NCI-H82 treated with DMSO at 0.1 percent for 48 hours (cell line): ENCODE data around the gene ARHGEF7.

Source experiments
- DNase-seq: peaks from one replicate; lab custom pipeline; 2025; ENCODE audit not compliant: unreplicated experiment; lab: John Stamatoyannopoulos, UW

The ARHGEF7 gene

DNA sequence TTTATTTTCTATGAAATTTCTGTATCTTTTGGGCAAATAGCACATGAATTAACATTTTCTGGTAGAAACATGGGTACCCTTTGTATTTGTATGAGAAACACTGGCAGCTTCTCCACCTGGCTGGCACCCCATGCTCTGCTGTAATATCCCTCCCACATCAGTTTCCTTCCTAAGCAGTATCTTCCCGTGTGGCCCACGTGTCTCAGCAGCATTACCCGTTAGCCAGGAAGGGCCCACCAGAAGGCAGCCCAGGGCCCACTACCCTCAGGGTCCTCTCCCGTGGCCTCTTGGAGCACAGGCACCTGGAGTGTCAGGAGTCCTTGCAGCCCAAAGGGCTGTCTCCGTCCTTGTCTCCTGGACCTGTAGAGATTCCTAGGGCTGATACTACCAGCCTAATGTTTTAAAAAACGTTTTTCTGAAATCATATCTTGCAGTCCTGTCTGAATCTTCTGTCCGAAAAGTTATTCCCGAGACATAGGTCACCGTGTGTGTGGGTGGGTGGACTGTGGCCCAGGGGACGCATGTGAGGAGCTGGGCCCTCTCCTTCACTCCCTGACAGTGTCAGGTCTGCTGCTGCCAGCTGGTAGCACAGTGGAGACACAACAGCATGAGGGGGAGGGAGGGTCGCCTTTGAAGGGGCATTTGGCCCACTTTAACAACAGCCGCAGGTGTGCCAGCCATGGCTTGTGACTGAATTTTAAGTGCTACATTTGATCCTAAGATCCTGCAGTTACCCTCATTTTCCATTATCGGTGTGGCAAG is 183.3 kb downstream of the ARHGEF7 start:
- DNase-seq, result no peak

DNA sequence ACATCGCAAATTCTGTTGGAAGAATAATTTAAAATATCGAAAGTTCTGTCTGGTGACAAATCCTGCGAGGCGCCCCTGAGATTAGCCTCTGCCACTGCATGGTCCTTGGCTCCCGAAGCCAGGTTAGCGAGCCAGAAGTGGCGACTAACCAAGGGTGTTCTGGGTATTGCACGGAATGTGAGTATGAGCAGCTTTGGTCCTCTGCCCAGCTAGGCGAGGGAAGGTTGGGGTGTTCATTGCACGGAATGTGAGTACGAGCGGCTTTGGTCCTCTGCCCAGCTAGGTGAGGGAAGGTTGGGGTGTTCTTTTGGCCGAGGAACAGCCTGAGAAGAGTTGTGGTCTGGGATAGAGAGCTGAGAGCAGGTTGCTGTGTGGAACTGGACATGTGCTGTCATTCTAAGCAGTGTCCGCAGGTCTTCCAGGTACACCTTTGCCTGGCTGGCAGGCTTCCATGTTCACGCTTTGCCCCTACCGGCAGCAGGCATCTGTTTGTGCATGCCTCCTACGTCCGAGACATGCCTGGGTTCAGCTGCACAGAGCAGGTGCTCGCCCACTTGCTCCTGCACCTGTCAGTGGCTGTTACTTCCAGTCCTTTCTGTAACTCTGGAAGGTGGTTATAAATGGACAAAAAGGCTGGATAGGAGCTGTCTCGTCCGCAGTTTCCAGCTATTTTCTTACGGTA is 187.1 kb downstream of the ARHGEF7 start:
- no peak for DNase-seq

DNA sequence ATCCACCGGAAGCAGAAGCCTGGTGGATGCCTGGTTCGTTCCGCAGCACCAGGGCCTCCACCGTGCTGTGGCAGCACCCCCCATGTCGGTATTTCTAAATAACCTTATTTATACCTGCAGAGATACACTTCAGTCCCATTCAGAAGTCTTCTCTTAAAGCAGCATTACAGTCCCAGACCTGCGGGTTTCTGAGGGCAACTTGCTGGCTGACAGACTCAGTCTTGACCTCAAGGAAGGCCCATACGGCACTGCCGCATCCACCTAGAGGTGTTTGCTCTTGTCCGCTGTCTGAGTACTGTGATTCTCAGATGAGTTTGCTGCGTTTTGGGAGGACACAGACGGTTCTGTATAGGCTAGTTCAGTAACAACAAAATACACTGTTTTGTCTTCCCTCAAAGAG is 188.4 kb downstream of the ARHGEF7 start:
- no peak for DNase-seq

DNA sequence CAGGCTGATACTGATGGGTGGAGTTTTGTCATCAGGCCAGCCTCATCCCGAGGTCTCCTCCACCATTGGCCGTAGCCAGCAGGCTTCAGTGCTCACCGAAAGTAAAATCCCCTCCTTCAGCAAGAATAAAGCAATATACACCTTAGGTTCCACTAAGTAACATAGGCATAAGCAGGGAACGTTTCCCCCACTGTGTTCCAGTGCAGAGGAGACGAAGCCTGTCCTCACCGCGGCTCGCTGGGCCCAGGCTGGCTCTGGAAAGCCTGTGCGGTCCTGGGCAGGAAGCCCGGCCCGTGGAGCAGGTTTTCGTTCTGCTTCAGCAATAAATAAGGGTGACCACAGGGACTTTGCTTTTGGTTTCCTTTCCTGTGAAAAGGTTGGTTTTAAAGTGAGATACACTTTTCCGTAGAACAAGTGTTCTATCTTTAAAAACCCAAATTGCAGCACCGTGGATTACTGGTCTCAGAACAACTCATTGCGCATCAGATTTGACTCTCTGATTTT is 189.0 kb downstream of the ARHGEF7 start:
- DNase-seq, result no peak

DNA sequence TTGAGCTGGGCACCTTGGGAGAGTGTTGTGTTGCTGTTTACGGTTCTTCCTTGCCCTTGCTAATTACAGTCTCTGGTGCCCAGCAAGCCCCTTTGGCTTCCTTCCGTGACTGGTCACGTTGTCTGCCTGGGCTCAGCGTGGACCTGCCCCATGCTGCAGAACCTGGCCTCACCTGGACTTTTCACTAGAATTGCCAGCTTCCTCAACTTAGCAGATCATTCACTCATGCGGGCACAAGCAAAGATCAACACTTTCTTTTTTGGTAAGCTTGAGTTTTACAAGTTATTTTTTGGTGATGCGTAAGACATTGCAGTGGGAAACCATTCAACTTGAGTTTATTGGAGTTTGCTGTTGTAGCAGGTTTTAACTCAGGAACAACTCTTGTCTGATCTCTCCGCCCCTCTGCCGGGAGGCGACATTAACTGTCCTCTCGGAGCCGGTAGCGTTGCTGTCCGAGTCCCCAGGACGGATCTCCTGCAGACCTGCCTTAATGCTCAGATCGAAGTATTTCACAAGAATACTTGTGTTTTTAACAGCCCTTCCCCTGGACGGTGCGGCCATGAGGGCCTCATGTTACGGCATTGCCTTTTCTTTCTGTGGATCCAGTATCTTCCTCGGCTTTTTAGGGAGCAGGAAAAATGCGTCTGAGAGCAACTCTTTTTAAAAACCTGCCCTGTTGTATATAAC is 189.6 kb downstream of the ARHGEF7 start:
- DNase-seq, result no peak

DNA sequence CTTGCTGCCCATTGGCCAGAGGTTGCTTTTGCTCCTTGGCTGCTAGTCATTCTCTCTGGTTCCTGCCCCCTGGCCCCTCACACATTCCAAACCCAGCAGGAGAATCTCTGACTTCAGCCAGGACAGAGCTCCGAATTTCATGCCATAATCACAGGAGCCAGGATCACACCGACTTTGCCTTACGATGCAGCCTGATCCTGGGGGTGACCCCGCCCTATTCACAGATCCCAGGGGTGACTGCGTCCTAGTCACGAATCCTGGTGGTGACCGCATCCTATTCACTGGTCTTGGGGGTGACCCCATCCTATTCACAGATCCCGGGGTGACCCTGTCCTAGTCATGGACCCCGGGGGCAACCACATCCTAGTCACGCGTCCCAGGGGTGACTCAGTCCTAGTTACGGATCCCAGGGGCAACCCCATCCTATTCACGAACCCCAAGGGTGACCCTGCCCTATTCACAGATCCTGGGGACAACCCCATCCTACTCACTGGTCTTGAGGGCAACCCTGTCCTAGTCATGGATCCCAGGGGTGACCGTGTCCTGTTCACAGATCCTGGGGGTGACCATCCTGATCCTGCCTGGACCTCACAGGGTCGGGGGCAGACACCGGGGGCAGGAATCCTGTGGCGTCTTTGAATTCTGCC is 198.0 kb downstream of the ARHGEF7 start:
- DNase-seq, result no peak

DNA sequence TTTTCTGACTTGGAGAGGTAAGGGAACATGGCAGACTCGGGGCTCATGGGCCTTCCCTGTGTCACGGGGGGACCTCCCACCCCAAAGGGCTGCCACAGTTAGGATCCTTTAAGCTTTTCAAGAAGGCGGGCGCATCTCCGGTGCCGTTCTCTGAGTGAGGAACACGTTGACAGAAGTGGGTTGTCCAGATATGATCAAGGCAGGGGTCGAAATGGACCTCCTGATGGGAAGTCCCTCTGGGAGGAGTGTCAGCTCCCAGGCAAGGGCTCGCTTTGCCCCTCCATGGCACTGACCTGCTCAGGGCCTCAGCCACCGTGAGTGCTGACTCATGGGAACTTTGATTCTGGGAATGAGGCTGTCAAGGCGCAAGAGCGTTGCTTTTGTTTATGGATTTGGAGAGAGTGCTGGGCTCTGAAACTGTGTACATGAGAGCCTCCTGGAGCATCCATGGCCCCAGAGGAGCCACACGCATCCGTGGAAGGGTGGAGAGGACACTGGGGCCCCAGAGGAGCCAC is 198.9 kb downstream of the ARHGEF7 start:
- no peak for DNase-seq

DNA sequence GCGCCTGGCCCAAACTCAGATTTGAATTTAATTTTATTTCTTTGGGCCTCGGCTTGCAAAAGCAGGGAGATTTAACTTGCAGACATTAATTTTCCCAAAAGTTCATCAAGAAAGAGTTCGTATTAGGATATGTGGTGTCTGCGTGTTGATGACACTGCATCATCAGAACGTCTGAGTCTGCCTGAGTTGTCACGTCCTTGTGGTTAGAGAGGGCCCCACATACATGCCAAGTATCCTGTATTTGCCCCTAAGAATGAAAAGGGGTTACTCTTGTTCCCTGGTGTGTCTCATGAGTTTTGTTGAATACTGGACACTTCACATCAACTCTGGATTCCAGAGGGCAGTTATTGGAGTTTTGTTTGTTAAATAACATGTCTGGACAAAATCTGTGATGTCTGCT is 199.7 kb downstream of the ARHGEF7 start:
- DNase-seq, result no peak

DNA sequence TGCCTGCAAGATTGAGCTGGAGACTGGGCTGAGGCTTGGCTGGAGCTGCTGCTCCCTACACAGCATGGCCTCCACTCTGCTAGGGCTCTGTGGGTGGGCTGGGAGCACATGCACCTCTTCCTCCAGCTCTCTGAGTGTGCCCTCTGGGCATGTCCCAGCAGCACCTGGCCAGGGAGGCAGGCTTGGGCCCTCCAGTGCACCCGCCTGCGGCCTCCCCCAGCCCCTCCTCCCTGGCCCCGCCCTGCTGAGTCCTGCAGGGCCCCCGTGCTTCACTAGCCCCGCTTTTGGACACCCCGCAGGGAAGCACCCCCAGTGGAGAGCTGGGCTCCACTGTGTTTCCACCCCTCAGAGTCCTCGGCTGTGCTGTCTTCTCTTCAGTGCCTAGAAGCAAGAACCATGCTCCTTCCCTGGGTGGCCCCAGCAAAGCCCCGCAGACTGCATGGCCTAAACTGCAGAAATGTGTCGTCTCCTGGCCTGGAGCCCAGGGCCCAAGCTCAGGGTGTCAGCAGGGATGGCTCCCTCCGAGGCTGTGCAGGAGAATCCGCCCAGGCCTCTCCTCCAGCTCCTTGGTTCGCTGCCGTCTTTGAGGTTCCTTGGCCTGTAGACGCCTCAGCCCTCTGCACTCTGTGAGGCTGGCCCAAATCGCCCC is 200.4 kb downstream of the ARHGEF7 start:
- no peak for DNase-seq

DNA sequence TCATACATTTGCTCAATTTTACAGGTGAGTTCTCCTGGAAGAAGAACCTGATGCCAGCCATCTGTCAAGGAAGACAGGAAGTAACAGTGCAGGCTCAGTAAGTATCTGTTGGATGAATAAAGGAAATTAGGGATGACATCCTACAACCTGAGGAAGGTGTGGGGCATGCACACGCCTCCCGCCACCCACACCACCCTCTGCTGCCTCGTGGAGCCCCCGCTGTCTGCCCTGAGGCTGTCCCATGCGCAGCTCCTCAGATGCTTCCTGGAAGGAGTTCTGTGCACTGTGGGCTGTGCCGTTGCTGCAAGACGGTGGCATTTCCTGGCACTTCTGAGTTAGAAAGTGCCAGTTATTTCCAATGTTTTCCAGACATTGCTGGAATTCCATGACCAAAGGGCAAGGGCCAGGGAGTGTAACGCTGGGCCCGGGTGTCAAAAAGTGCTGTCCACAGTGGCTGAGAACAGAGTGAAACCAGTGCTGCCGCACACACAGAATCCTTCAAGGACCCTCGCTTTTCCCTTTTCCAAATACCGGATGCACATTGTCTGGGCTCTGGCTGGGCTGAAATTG is 201.1 kb downstream of the ARHGEF7 start:
- no peak for DNase-seq

DNA sequence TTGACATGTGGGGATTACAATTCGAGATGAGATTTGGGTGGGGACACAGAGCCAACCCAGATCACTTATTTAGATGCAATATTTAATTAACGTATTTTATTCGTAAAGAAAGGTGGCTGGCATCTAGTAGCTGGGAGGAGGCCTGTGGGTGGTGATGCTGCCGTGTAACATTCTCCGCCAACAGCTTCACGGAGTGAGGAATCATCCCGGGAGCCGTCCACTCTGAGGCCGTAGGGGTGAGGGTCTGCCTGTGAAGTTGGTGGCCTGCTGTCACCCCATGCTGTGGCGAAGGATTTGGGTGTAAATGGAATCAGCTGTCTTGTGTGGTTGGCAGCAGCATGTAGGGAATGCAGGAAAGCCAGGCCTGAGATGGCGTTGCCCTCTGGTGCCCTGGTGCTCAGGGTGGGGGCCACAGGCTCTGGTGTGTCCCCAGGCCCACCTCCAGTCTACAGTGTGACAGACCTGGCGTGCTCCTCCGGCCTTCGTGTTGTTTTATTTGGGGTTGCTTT is 202.0 kb downstream of the ARHGEF7 start:
- no peak for DNase-seq

DNA sequence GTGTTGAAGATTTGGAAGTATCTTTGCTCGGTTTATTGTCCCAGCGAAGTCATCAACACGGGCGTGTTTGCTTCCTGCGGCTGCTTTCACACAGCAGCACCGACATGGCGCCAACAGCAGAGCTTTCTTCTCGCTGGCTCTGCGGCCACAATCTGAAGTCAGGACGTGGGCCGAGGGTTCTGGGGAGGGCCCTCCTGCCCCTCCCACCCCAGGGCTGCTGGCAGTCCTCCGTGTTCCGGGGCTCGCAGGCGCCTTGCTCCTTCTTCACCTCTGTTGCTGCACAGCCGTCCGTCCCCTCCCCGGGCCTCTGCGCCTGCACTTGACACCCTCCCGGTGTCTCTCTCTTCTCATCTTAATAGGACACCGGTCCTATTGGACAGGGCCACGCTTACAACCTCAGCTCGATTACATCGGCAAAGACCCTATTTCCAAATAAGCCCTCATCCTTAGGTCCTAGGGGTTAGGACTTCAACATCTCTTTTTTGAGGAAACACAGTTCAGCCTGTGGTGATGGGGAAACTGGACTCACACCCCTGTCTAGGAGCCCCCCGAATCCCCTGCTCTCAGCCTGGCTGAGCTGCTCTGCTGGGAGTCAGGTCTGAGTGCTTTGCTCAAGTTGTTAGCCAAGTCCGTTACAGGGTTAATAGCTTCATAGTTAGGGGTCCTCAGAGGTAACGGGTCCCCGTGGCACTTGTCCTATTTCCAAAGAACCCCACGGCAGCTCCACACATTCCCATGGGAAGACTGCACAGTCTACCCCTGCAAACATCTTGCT is 202.6 kb downstream of the ARHGEF7 start:
- no peak for DNase-seq

DNA sequence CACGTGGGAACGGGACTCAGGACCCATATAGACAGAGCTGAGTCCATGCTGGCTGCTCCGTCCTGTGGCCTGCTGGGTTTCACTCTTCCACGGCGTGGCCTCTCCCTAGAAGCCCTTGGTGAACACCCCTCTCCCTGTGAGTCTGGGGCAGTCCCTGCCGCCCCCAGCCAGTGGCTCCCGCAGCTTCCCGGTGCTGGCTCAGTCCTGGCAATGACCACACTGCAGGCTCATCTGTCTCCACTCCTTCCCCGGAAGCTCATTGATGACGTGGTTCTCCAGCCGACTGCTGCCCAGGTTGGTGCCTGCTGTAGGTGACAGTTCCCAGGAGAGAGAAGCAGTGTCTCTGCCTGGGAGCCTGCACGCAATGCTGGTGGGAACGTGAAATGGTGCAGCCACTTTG is 203.3 kb downstream of the ARHGEF7 start:
- DNase-seq, result no peak

DNA sequence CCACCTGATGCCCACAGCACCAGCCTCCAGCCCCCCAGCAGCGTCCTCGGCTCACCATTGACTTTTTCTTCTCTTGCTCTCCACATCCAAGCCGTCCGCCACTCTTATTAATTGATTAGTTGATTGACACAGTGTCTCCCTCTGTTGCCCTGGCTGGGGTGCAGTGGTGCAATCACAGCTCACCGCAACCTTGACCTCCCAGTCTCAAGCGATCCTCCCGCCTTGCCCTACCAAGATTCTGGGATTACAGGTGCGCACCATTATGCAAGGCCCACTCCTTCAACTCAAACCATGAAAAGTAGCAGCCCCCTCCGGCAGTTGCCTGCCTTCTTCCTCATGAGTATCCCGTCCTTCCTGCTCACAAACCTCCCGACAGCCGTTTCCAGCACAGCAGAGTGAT is 204.4 kb downstream of the ARHGEF7 start:
- DNase-seq, result no peak

DNA sequence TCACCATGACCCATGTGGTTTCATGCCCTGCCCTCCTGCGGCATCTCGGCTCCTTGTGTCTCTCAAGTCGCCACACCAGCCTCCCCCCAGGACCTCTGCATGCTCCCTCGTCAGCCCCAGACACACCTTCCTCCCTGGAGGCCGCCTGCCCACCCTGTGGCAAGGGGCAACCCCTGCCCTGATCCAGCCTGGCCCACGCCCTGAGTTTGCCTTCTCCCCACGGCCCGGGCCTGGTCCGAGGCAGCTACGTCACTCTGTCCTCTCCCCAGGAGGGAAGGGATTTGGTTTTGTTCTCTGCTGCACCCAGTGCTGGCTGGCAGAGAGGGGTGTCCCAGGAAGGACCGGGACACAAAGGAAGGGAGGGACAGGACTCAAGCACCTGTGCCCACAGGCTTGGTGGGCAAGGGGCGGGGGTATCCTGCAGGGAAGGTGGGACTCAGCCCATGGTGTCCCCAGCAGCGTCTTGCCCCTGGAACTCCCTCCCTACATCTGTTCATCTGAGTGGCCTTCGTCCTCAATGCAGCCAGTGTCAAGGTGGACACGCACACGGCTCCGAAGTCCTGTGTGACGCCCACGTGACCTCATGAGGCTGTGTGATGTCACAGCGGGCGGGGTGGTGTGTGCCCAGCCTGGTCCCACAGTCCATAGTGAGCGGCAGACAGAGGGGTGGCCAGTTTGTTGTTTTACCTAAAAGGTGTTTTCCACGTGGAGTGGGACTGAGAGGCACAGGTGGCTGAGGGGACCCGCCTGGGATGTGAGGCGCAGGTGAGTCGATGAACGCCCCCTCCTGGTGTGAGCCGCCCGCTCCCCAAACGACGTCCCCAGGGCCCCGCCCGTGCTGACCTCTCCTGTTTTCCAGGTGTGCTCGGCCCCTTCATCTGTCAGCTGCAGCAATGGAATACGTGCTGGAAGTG is 205.1 kb downstream of the ARHGEF7 start, which contains the start of gene TEX29:
TEX29 (plus strand) TSS at position 645 of the 914 bp plus-strand sequence; CDS start at position 894, 249 bp downstream.
- no peak for DNase-seq

DNA sequence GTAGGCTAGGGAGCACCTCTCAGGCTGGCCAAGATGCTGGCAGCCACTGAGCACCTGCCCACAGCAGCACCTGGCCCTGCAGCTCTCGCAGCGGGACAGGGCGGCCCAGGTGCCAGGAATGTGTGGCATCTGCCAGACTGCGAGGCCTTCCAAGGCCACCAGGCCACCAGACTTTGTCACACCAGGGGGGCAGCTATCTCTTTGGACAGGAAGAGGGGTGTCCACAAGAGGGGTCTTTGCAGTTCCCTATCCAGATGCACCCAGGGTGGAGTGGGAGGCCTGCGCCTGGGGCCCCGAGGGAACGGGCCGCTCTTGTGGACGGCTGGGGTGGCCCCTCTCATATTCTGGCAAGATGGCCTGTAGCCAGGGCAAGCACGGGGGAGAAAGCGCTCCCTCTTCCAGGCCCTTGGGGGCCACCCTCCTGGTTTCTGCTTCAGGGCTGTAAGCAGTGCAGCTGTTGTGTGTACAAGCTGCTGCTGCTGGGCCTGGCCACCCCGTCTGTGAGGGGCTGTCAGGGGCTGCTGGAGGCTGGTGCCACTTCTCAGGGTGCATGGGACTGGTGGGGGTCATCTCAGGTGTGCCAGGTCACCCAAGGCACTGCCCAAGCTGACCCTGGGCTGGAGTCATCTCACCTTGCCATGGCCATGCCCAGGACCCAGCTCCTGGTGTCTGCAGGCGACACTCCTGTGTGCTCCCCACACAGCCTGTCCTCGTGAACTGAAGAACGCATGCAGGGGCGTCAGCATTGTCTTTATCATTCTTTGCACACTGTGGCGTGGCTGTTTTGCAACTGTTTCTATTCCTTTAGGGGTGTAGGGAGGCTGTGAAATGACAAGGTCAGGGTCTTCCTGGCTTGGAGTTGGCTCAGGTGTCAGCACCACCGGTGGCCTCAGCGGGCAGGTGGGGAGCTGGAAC is 207.1 kb downstream of the ARHGEF7 start:
- DNase-seq, result no peak

DNA sequence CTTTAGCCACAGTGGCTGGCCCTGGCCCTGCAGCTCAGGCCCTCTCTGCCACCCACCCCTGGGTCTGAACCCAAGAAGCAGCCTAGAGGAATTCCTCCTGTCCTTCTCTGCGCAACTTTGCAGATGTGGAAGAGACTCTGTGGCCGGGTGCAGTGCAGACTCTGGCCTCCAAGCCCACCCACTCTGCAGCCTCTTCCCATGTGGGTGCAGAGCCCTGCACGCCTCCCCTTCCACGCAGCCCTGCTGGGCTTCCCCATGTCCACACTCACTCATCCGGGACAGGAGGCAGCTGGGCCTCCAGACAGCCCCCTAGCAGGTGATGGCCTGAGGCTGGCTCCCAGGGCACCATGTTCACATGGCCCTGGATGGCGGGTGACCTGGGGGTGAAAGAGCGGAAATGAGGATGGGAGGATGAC is 207.8 kb downstream of the ARHGEF7 start:
- no peak for DNase-seq
